GM23248 (cell line): Measurements from ENCODE around the gene CNST. TPM values are rescaled to one million over a fixed set of nuclear protein-coding genes. Genes with fewer than 3 reads are reported as not detected.
A peak's percentile ranks its signal among the peaks of the same experiment; 100 is the strongest.

Source experiments
- DNase-seq: peaks from one replicate; pipeline ENCODE4 v3.0.0-alpha.2; 2015
- H2AFZ ChIP-seq: fragments of 200-600 bp; sonication (generic); 2 replicates; pipeline ENCODE4 v1.6.1; 2016; ENCODE audit warnings: antibody characterized with exemption
- H3F3A ChIP-seq: fragments of 200-600 bp; sonication (generic); 2 replicates; pipeline ENCODE4 v1.6.1; 2016; ENCODE audit warnings: mild to moderate bottlenecking, antibody characterized with exemption, mixed run types; ENCODE audit not compliant: insufficient read depth
- H3K27ac ChIP-seq: fragments of 200-600 bp; sonication (generic); 2 replicates; pipeline ENCODE4 v1.5.1; 2016; ENCODE audit warnings: mild to moderate bottlenecking
- H3K27me3 ChIP-seq: fragments of 200-600 bp; sonication (generic); replicated peaks from 2 replicates; pipeline ENCODE4 v1.6.1; 2016; ENCODE audit warnings: mild to moderate bottlenecking; ENCODE audit not compliant: insufficient read depth
- H3K36me3 ChIP-seq: fragments of 200-600 bp; sonication (generic); 2 replicates; pipeline ENCODE4 v1.6.1; 2016; ENCODE audit warnings: low read depth, mild to moderate bottlenecking
- H3K4me1 ChIP-seq: fragments of 200-600 bp; sonication (generic); 2 replicates; pipeline ENCODE4 v1.6.1; 2016; ENCODE audit warnings: mild to moderate bottlenecking; ENCODE audit not compliant: insufficient read depth
- H3K4me2 ChIP-seq: fragments of 200-600 bp; sonication (generic); one replicate; pipeline ENCODE4 v1.6.1; 2016; ENCODE audit warnings: mild to moderate bottlenecking; ENCODE audit not compliant: unreplicated experiment
- H3K4me3 ChIP-seq: fragments of 200-600 bp; sonication (generic); 2 replicates; pipeline ENCODE4 v1.5.1; 2016; ENCODE audit warnings: mild to moderate bottlenecking
- H3K79me2 ChIP-seq: fragments of 200-600 bp; sonication (generic); 2 replicates; pipeline ENCODE4 v1.6.1; 2016; ENCODE audit warnings: mild to moderate bottlenecking; ENCODE audit not compliant: insufficient read depth
- H3K9ac ChIP-seq: fragments of 200-600 bp; sonication (generic); 2 replicates; pipeline ENCODE4 v1.6.1; 2016; ENCODE audit warnings: mild to moderate bottlenecking
- H3K9me2 ChIP-seq: fragments of 200-600 bp; sonication (generic); 2 replicates; pipeline ENCODE4 v1.6.1; 2016; ENCODE audit warnings: mixed run types, mild to moderate bottlenecking, moderate library complexity; ENCODE audit not compliant: insufficient read depth
- H3K9me3 ChIP-seq: fragments of 200-600 bp; sonication (generic); one replicate; pipeline ENCODE4 v1.6.1; 2017; ENCODE audit warnings: low read depth
- H4K20me1 ChIP-seq: fragments of 200-600 bp; sonication (generic); 2 replicates; pipeline ENCODE4 v1.6.0; 2016; ENCODE audit not compliant: insufficient read depth
- EZH2 ChIP-seq: fragments of 200-600 bp; sonication (generic); IDR thresholded peaks from 2 replicates; pipeline ENCODE4 v1.6.1; 2018; ENCODE audit warnings: antibody characterized with exemption, mild to moderate bottlenecking; ENCODE audit not compliant: insufficient read depth, poor library complexity, severe bottlenecking
- EZH2phosphoT487 ChIP-seq: fragments of 200-600 bp; sonication (generic); IDR thresholded peaks from 2 replicates; pipeline ENCODE4 v1.6.1; 2018; ENCODE audit warnings: antibody characterized with exemption, moderate library complexity, mild to moderate bottlenecking, low read depth; ENCODE audit not compliant: insufficient read depth
- WGBS, 2 experiments: methylation state at CpG; one replicate each; pipeline ENCODE4 v1.1.6; 2015 to 2017; ENCODE audit warnings: low lambda C conversion rate in 2 of 2, low coverage in 1 of 2; ENCODE audit errors: missing lambda C conversion rate in 2 of 2; 5-methylcytosine and 5-hydroxymethylcytosine counted together
- in situ Hi-C: fragments of 300-500 bp; cut with MboI; formaldehyde crosslinking; loops from 2 replicates; pipeline ENCODE4 v1.15.0; 2020
- polyA plus RNA-seq: library from polyadenylated mRNA; unstranded; fragments of >200 nt; fragmentation: Nextera tagmentation; extraction: Ambion mirVana; gene quantifications from 2 replicates; pipeline ENCODE4 v1.2.1, GENCODE V29; 2016
- total RNA-seq: library from RNA; depleted of rRNA; stranded (reverse); fragments of >200 nt; shearing (Covaris generic); gene quantifications from 2 replicates; pipeline ENCODE4 v1.2.3, GENCODE V29; 2014

The CNST gene
- total and polyA plus RNA-seq, 2 experiments from 2014 or later: 33.5 to 41.7 TPM

GRCh38 chr1:246679794-246680177 lies 113.5 kb downstream of the CNST start:
- Histone ChIP-seq H3K27ac (no peak overlapping the region), H3K79me2 (no peaks in the 10 kb centered on the region), H3K9ac (no peak overlapping the region), H3K4me1 (no peaks in the 10 kb centered on the region), H3K36me3 (no peaks in the 10 kb centered on the region), H3K9me3 (no peaks in the 10 kb centered on the region), H3K4me3 (no peak overlapping the region), H2AFZ (peak overlapping the region; percentile 31; the same call in 1 of the 2 replicates), H3K27me3 (no peaks in the 10 kb centered on the region), H3F3A (peaks cover 6% of the 10 kb centered on the region), H3K4me2 (no peak overlapping the region), H4K20me1 (no peaks in the 10 kb centered on the region), H3K9me2 (no peaks in the 10 kb centered on the region)
- no peak for DNase-seq
- WGBS, 2 experiments: 46 to 47% methylated on average over 1 of the region's 1 CpG
- in situ Hi-C loops: no loop called here
- TF ChIP-seq EZH2phosphoT487 (no peak), EZH2 (no peak)

- Histone ChIP-seq H4K20me1 (no peaks in the 10 kb centered on the region), H3K27me3 (no peaks in the 10 kb centered on the region), H3K36me3 (no peaks in the 10 kb centered on the region), H3K4me3 (no peak overlapping the region), H3K9ac (no peak overlapping the region), H3K9me3 (no peaks in the 10 kb centered on the region), H3K4me1 (no peaks in the 10 kb centered on the region), H3K79me2 (no peaks in the 10 kb centered on the region), H2AFZ (no peak overlapping the region), H3K9me2 (no peaks in the 10 kb centered on the region), H3F3A (peaks cover 6% of the 10 kb centered on the region; the same call in 1 of the 2 replicates), H3K4me2 (no peak overlapping the region), H3K27ac (no peak overlapping the region)
- WGBS, 2 experiments: 82% methylated on average over 8 of the region's 8 CpGs
- in situ Hi-C loops: no loop called here
- DNase-seq: no peak
- no peak for TF ChIP-seq EZH2phosphoT487
- TF ChIP-seq EZH2: no peak
Observed at GRCh38 chr1:246680190-246680589, 113.9 kb downstream of the CNST start.

GRCh38 chr1:246680696-246681130 lies 114.5 kb downstream of the CNST start:
- H3K27me3 ChIP-seq: no peaks in the 10 kb centered on the region
- H2AFZ ChIP-seq: no peak overlapping the region
- DNase-seq: no peak
- no peaks in the 10 kb centered on the region for H3K4me1 ChIP-seq
- no peaks in the 10 kb centered on the region for H3K79me2 ChIP-seq
- no peaks in the 10 kb centered on the region for H4K20me1 ChIP-seq
- no peaks in the 10 kb centered on the region for H3K9me2 ChIP-seq
- 96 to 98% methylated on average over 10 of the region's 10 CpGs for WGBS, 2 experiments
- no peaks in the 10 kb centered on the region for H3K9me3 ChIP-seq
- in situ Hi-C loops: no loop called here
- H3K4me3 ChIP-seq: no peak overlapping the region
- H3K9ac ChIP-seq: no peak overlapping the region
- no peak overlapping the region for H3K27ac ChIP-seq
- TF ChIP-seq EZH2phosphoT487 (no peak), EZH2 (no peak)
- peaks cover 6% of the 10 kb centered on the region; the same call in 1 of the 2 replicates for H3F3A ChIP-seq
- no peak overlapping the region for H3K4me2 ChIP-seq
- H3K36me3 ChIP-seq: no peaks in the 10 kb centered on the region

GRCh38 chr1:246681900-246682895 lies 115.9 kb downstream of the CNST start:
- Histone ChIP-seq H3K79me2 (no peaks in the 10 kb centered on the region), H3K4me1 (no peaks in the 10 kb centered on the region), H3K4me3 (no peak overlapping the region), H3K9ac (no peak overlapping the region), H3F3A (no peaks in the 10 kb centered on the region), H3K9me3 (no peaks in the 10 kb centered on the region), H3K9me2 (no peaks in the 10 kb centered on the region), H2AFZ (no peak overlapping the region), H3K27me3 (no peaks in the 10 kb centered on the region), H3K4me2 (no peak overlapping the region), H4K20me1 (no peaks in the 10 kb centered on the region), H3K27ac (no peak overlapping the region), H3K36me3 (no peaks in the 10 kb centered on the region)
- no peak for DNase-seq
- TF ChIP-seq EZH2: no peak
- TF ChIP-seq EZH2phosphoT487: no peak
- in situ Hi-C loops: no loop called here
- WGBS, 2 experiments: 81 to 86% methylated on average over 15 of the region's 15 CpGs
